ENCODE results near the gene TKTL2. TPM values are rescaled to one million over a fixed set of nuclear protein-coding genes. Genes with fewer than 3 reads are reported as not detected.
"Not testable (repeated sequence)": the region's sequence is repeated elsewhere in the genome, so short reads cannot be mapped to it uniquely, and the experiment has no call there.

TKTL2 gene
- total and polyA plus RNA-seq, 12 donors = not detected

- no peak overlapping the region for H3K4me3 ChIP-seq
- WGBS, 4 donors = 23 to 33% (median 29%) methylated on average over 1 of the region's 1 CpG
- no peaks in the 10 kb centered on the region for H3K27me3 ChIP-seq
- TF ChIP-seq POLR2A (IDR thresholded peaks at IDR 0.05) (no peak), CTCF (IDR thresholded peaks at IDR 0.05) (no peak)
- H3K9me3 ChIP-seq (replicated peaks in 1 of 3) = no peaks in the 10 kb centered on the region
- H3K36me3 ChIP-seq (replicated peaks in 1 of 2) = no peaks in the 10 kb centered on the region
- no peak for DNase-seq
- no peaks in the 10 kb centered on the region for H3K4me1 ChIP-seq (replicated peaks in 1 of 2)
- H3K27ac ChIP-seq = no peak overlapping the region
- intact Hi-C loops (cut with DNase I) = no loop called here
Measured at GRCh38 chr4:163447481-163447880, 26.1 kb downstream of the TKTL2 start.

GRCh38 chr4:163447023-163447422 lies 26.5 kb downstream of the TKTL2 start:
- H3K27me3 ChIP-seq; H3K36me3 ChIP-seq (replicated peaks in 1 of 2); H3K27ac ChIP-seq; H3K9me3 ChIP-seq (replicated peaks in 1 of 3); H3K4me1 ChIP-seq (replicated peaks in 1 of 2); H3K4me3 ChIP-seq; intact Hi-C loops (cut with DNase I): not testable (repeated sequence)
- peak in 6 of 7 donors; percentile 16 to 70 (median 33) for DNase-seq
- WGBS, 4 donors = 69 to 73% (median 71%) methylated on average over 12 of the region's 12 CpGs

- Histone ChIP-seq H3K4me3 (no peak overlapping the region), H3K4me1 (replicated peaks in 1 of 2) (no peaks in the 10 kb centered on the region), H3K27me3 (no peaks in the 10 kb centered on the region), H3K9me3 (replicated peaks in 1 of 3) (no peaks in the 10 kb centered on the region), H3K27ac (no peak overlapping the region), H3K36me3 (replicated peaks in 1 of 2) (no peaks in the 10 kb centered on the region)
- DNase-seq = no peak
- no peak for TF ChIP-seq CTCF (IDR thresholded peaks at IDR 0.05)
- no peak for TF ChIP-seq POLR2A (IDR thresholded peaks at IDR 0.05)
- WGBS, 4 donors = 46 to 61% (median 54%) methylated on average over 2 of the region's 2 CpGs
- intact Hi-C loops (cut with DNase I) = no loop called here
Measured at GRCh38 chr4:163440040-163440439, 33.5 kb downstream of the TKTL2 start.

Other genes with a start within 250 kb of the TKTL2 start
- 100 to 1,000 TPM in 1 of 9 donors, 10 to 100 TPM in 7, 1 to 10 TPM in 1; 6.9 to 105 (median 41.5) TPM for gene NPY1R, start 141.2 kb downstream of the TKTL2 start, total RNA-seq
- gene NPY1R, start 141.2 kb downstream of the TKTL2 start, polyA plus RNA-seq = 10 to 100 TPM; 16.9 to 44.3 (median 28.3) TPM
- 1 to 10 TPM; 1.4 to 8.1 (median 3.2) TPM for gene NPY5R, start 129.9 kb downstream of the TKTL2 start, total RNA-seq
- gene NPY5R, start 129.9 kb downstream of the TKTL2 start, polyA plus RNA-seq = 1 to 10 TPM; 1.5 to 3.1 (median 2.7) TPM
- gene TMA16, start 20.9 kb upstream of the TKTL2 start, total RNA-seq = 10 to 100 TPM; 12.7 to 63.1 (median 18.5) TPM
- gene TMA16, start 20.9 kb upstream of the TKTL2 start, polyA plus RNA-seq = 10 to 100 TPM in 2 of 3 donors, 1 to 10 TPM in 1; 7.7 to 30.1 (median 11.5) TPM

Measured in adrenal gland (tissue), 12 donors.